Bronchial epithelial cell (primary cell): ENCODE results near the gene SLC12A6. TPM values are rescaled to one million over a fixed set of nuclear protein-coding genes. Genes with fewer than 3 reads are reported as not detected.
"Not testable (repeated sequence)": the region's sequence is repeated elsewhere in the genome, so short reads cannot be mapped to it uniquely, and the experiment has no call there.

ENCODE experiments used
- DNase-seq: peaks from one replicate; pipeline ENCODE4 v3.0.0-alpha.2; 2010; ENCODE audit warnings: low read depth
- FAIRE-seq: peaks from 2 replicates; lab custom pipeline; 2011; peaks lifted over from hg19 to GRCh38; lab: Jason Lieb, UNC
- H3K27me3 ChIP-seq: 2 replicates; pipeline ENCODE4 v1.5.1; 2011; ENCODE audit warnings: low read length; ENCODE audit not compliant: control insufficient read depth, insufficient read depth
- H3K36me3 ChIP-seq: 2 replicates; pipeline ENCODE4 v1.5.1; 2011; ENCODE audit warnings: low read length; ENCODE audit not compliant: control insufficient read depth, insufficient read depth
- H3K4me3 ChIP-seq: 2 replicates; pipeline ENCODE4 v1.5.1; 2011; ENCODE audit warnings: mild to moderate bottlenecking, low read depth, low read length, control low read depth
- CTCF ChIP-seq: IDR thresholded peaks from 2 replicates; pipeline ENCODE4 v1.5.1; 2011; ENCODE audit warnings: mild to moderate bottlenecking, moderate library complexity, low read length, control low read depth, inconsistent platforms; ENCODE audit not compliant: insufficient read depth, severe bottlenecking
- total RNA-seq: library from RNA; depleted of rRNA; stranded (reverse); fragments of >200 nt; gene quantifications from 2 replicates; pipeline ENCODE4 v1.2.1, GENCODE V29; 2014

The SLC12A6 gene
- total RNA-seq, 1 donor from 2014 or later, result 24.5 TPM

GRCh38 chr15:34353627-34354026 lies 16.0 kb upstream of the SLC12A6 start:
- no peak for DNase-seq
- peaks cover 1% of the 10 kb centered on the region for H3K36me3 ChIP-seq
- TF ChIP-seq CTCF, result no peak
- H3K27me3 ChIP-seq, result no peaks in the 10 kb centered on the region
- FAIRE-seq, result no peak
- H3K4me3 ChIP-seq, result no peak overlapping the region

GRCh38 chr15:34352996-34353395 lies 15.4 kb upstream of the SLC12A6 start:
- not testable (repeated sequence) for FAIRE-seq, H3K36me3 ChIP-seq, H3K4me3 ChIP-seq, H3K27me3 ChIP-seq, DNase-seq

GRCh38 chr15:34349769-34350168 lies 12.2 kb upstream of the SLC12A6 start:
- FAIRE-seq, result no peak
- no peaks in the 10 kb centered on the region for H3K27me3 ChIP-seq

GRCh38 chr15:34348735-34349300 lies 11.2 kb upstream of the SLC12A6 start:
- no peaks in the 10 kb centered on the region for H3K36me3 ChIP-seq
- no peaks in the 10 kb centered on the region for H3K27me3 ChIP-seq
- TF ChIP-seq CTCF, result no peak
- FAIRE-seq (no peak), DNase-seq (no peak)
- no peak overlapping the region for H3K4me3 ChIP-seq

More at GRCh38 chr15:34349769-34350168, 12.2 kb upstream of the SLC12A6 start:
- no peak for DNase-seq
- no peaks in the 10 kb centered on the region for H3K36me3 ChIP-seq
- H3K4me3 ChIP-seq, result no peak overlapping the region
- no peak for TF ChIP-seq CTCF

GRCh38 chr15:34347951-34348638 lies 10.5 kb upstream of the SLC12A6 start:
- no peaks in the 10 kb centered on the region for H3K27me3 ChIP-seq
- TF ChIP-seq CTCF, result no peak
- DNase-seq, result no peak
- H3K36me3 ChIP-seq, result no peaks in the 10 kb centered on the region
- no peak for FAIRE-seq
- H3K4me3 ChIP-seq, result no peak overlapping the region

- peak; percentile 86 for TF ChIP-seq CTCF
- peaks cover 4% of the 10 kb centered on the region for H3K36me3 ChIP-seq
- DNase-seq (peak; percentile 86), FAIRE-seq (no peak)
- H3K27me3 ChIP-seq, result no peaks in the 10 kb centered on the region
- H3K4me3 ChIP-seq, result peak within 1 kb of the TSS; percentile 81
These were observed 5.4 kb upstream of the SLC12A6 start, which contains the start of the genes NOP10 and NUTM1 for GRCh38 chr15:34342737-34343575. Gene NOP10 (minus strand): TSS chr15:34343136. CDS start chr15:34343073, 63 bp downstream. Gene NUTM1 (plus strand): TSS chr15:34343315. CDS start chr15:34343697, 382 bp downstream.

- not testable (repeated sequence) for H3K27me3 ChIP-seq, DNase-seq, FAIRE-seq, H3K36me3 ChIP-seq
- peak overlapping the region; percentile 81 for H3K4me3 ChIP-seq
These were observed 4.7 kb upstream of the SLC12A6 start for GRCh38 chr15:34342213-34342736.
